OCI-LY1 (cell line): ENCODE results near the gene LPA.

ENCODE experiments used
- CTCF ChIP-seq: fragments of 200-600 bp; sonication (generic), shearing (Covaris generic); IDR thresholded peaks from 2 replicates; pipeline ENCODE4 v1.5.1; 2017; ENCODE audit warnings: mild to moderate bottlenecking, antibody characterized with exemption, low read length, moderate library complexity, mixed read lengths
- EZH2 ChIP-seq: fragments of 200-600 bp; sonication (generic), shearing (Covaris generic); IDR thresholded peaks from 2 replicates; pipeline ENCODE4 v1.8.0; 2017; ENCODE audit warnings: borderline replicate concordance, mixed run types, mild to moderate bottlenecking, antibody characterized with exemption, low read length, moderate library complexity, mixed read lengths

- TF ChIP-seq CTCF (no peak), EZH2 (no peak)
Measured at GRCh38 chr6:160595838-160596832, 67.9 kb downstream of the LPA start.
